Left ventricle myocardium inferior (tissue), 1 donor: Measurements from ENCODE around the gene FTO. TPM values are rescaled to one million over a fixed set of nuclear protein-coding genes. Genes with fewer than 3 reads are reported as not detected.

Experiments
- DNase-seq: peaks from one replicate; pipeline ENCODE4 v3.0.0-alpha.2; 2020
- H3K27ac ChIP-seq: fragments of 200-600 bp; replicated peaks from 2 replicates; pipeline ENCODE4 v1.8.0; 2021
- H3K27me3 ChIP-seq: fragments of 200-600 bp; 2 replicates; pipeline ENCODE4 v1.8.0; 2021; ENCODE audit warnings: low read depth
- H3K36me3 ChIP-seq: fragments of 200-600 bp; 2 replicates; pipeline ENCODE4 v1.8.0; 2021
- H3K4me1 ChIP-seq: fragments of 200-600 bp; 2 replicates; pipeline ENCODE4 v1.8.0; 2021
- H3K4me3 ChIP-seq: fragments of 200-600 bp; 2 replicates; pipeline ENCODE4 v1.8.0; 2021; ENCODE audit warnings: mild to moderate bottlenecking, moderate library complexity
- H3K9me3 ChIP-seq: fragments of 200-600 bp; replicated peaks from 2 replicates; pipeline ENCODE4 v1.8.0; 2021
- CTCF ChIP-seq: fragments of 200-600 bp; IDR thresholded peaks from 2 replicates; pipeline ENCODE4 v1.8.0; 2021; ENCODE audit warnings: antibody characterized with exemption, mild to moderate bottlenecking, borderline replicate concordance
- intact Hi-C: fragments of 100-400 bp; cut with micrococcal nuclease; formaldehyde crosslinking; loops from one replicate; pipeline ENCODE4 v1.11.0; 2022
- total RNA-seq: library from RNA; stranded (reverse); fragmentation: NEBNext Ultra II Directional; extraction: Animal tissue kit (Norgen Biotek cat#: 25700); gene quantifications from one replicate; pipeline ENCODE4 v1.2.1, GENCODE V29; 2021
- donor health status: DM: no; HTN: yes; CAD: no; lungs with severe emphysema.

Gene FTO
- total RNA-seq, 1 donor from 2014 or later, result 78.4 TPM

DNA sequence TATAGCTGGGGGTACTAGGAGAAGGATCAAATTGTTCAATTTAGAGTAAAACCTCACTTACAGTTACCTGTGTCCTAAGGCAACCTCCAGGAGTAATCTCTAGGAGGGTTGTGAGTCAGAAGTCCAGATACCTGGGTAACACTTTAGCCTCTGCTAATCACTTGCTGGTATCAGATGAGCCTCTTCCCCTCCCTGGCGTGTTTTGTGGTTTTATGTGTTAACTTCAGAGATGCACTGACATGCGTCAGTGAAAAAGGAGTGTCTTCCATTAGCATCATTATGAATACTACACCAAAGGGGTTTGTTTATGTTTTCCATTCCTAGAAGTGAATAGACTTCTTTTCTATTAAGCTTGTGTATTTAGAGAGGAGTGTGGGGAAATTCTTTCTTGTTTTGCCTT, 208.2 kb downstream of the FTO start:
- Histone ChIP-seq H3K27me3 (no peaks in the 10 kb centered on the region), H3K4me1 (peaks cover 49% of the 10 kb centered on the region), H3K9me3 (no peaks in the 10 kb centered on the region), H3K4me3 (no peak overlapping the region), H3K36me3 (no peaks in the 10 kb centered on the region), H3K27ac (peak overlapping the region; percentile 54)
- intact Hi-C loops, result no loop called here
- no peak for TF ChIP-seq CTCF
- no peak for DNase-seq

- TF ChIP-seq CTCF, result no peak
- no peak for DNase-seq
- intact Hi-C loops, result no loop called here
- no peak overlapping the region for H3K4me3 ChIP-seq
- no peaks in the 10 kb centered on the region for H3K36me3 ChIP-seq
- H3K27ac ChIP-seq, result peak overlapping the region; percentile 54
- H3K9me3 ChIP-seq, result no peaks in the 10 kb centered on the region
- H3K27me3 ChIP-seq, result no peaks in the 10 kb centered on the region
- H3K4me1 ChIP-seq, result peaks cover 49% of the 10 kb centered on the region
Measured at GRCh38 chr16:53913099-53913870, 209.3 kb downstream of the FTO start.

DNA sequence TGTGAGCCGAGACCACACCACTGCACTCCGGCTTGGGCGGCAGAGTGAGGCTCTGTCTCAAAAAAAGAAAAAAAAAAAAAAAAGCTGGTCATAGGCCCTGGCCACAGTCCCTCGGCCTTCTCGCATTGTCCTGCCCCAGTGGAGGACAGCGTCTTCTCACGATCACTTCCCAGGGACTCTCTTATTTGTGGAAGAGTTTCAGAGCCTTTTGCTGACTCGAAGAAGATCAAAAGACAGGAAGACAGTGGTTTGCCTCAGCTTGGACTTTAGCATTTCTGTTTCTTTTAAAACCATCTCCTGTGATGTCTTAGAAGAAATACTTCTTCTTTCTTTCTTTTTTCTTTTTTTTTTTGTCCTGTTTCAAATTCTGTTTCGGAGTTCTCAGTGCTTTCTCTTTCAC, 210.0 kb downstream of the FTO start:
- no peaks in the 10 kb centered on the region for H3K36me3 ChIP-seq
- no peak for DNase-seq
- no peaks in the 10 kb centered on the region for H3K9me3 ChIP-seq
- no peaks in the 10 kb centered on the region for H3K27me3 ChIP-seq
- H3K4me1 ChIP-seq, result peaks cover 49% of the 10 kb centered on the region
- H3K4me3 ChIP-seq, result no peak overlapping the region
- intact Hi-C loops, result no loop called here
- H3K27ac ChIP-seq, result peak overlapping the region; percentile 54
- no peak for TF ChIP-seq CTCF

GRCh38 chr16:53914736-53915135, 210.8 kb downstream of the FTO start:
- H3K36me3 ChIP-seq, result no peaks in the 10 kb centered on the region
- H3K27me3 ChIP-seq, result no peaks in the 10 kb centered on the region
- H3K4me1 ChIP-seq, result peaks cover 49% of the 10 kb centered on the region
- intact Hi-C loops, result no loop called here
- H3K4me3 ChIP-seq, result no peak overlapping the region
- H3K9me3 ChIP-seq, result no peaks in the 10 kb centered on the region
- no peak for DNase-seq
- H3K27ac ChIP-seq, result no peak overlapping the region
- no peak for TF ChIP-seq CTCF

DNA sequence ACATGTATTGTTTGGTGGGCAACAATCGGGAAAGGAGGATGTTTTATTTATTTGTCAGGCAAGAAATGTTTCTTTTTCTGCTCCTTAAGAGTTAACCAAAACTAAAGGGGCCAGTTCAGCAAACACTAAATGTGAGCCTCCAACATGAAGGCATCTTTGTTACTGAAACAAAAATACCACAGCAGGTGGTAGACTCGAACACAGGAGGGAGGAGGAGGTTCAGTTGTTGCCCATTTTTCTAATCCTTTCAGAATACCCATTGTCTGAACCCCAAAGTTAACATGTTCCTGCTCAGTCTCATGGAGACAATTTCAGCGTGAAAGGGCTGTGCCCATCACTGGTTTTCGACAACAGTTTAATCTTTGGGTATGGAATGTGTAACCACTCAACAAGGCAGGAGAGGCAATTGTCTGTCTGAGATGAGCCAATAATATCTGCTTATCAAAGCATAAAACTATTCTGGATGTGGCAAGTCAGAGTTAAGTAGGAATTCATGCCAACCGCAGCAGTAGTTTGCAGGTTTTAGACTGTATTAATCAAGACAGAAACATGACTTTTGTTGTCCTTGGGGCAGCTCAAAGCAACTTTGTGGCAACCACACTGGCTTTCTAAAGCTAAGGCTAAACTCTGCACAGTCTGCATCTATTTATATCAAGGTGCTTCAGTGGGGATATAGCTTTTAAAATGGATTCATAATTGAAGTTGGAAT, 211.7 kb downstream of the FTO start:
- Histone ChIP-seq H3K27ac (peak overlapping the region; percentile 1), H3K9me3 (no peaks in the 10 kb centered on the region), H3K4me1 (peaks cover 49% of the 10 kb centered on the region), H3K27me3 (no peaks in the 10 kb centered on the region), H3K36me3 (no peaks in the 10 kb centered on the region), H3K4me3 (no peak overlapping the region)
- DNase-seq, result no peak
- TF ChIP-seq CTCF, result no peak
- intact Hi-C loops, result no loop called here
